Measurements from ENCODE around the gene GPALPP1.
"Not testable (repeated sequence)": the region's sequence is repeated elsewhere in the genome, so short reads cannot be mapped to it uniquely, and the experiment has no call there.

The GPALPP1 gene

DNA sequence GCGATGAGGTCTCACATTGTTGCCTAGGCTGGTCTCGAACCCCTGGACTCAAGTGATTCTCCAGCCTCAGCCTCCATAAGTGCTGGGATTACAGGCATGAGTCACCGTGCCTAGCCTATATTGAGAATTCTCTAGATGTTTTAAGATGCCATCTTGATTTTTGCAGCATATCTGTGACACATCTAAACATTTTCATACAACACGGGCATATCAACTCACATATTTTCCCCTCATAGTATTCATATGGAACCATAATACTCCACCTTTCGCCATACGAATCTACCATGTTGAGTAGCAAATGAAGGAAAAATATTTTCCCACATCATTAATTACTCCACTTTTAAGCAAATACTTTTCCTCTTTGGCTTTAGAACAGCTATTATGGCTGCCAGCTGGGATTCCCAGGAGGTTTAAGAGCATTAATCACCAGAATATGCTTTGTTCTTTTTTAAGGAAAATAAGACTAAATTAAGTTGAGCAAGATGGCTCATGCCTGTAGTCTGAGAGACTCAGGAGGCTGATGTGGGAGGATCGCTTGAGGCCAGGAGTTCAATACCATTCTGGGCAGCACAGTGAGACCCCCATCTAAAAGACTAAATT, 74.0 kb downstream of the GPALPP1 start:
- no peak for TF ChIP-seq POLR2A (IDR thresholded peaks at IDR 0.05; ENCODE audit: low read depth, low read length)
- no peak for DNase-seq (ENCODE audit: insufficient read length, low spot score)
- FAIRE-seq, result no peak

DNA sequence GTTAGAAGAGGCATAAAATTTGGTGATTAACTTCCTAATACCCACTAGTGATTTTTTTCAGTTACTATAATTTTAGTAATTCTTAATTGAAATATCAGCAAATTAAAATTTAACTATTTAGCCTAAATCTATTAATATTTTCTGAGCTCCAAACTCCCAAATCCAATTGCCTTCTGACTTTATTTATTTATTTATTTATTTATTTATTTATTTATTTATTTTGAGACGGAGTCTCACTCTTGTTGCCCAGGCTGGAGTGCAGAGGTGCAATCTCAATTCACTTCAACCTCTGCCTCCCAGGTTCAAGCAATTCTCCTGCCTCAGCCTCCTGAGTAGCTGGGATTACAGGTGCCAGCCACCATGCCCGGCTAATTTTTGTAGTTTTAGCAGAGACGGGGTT, 74.6 kb downstream of the GPALPP1 start:
- not testable (repeated sequence) for DNase-seq (ENCODE audit: insufficient read length, low spot score); FAIRE-seq

- no peak for TF ChIP-seq POLR2A (IDR thresholded peaks at IDR 0.05; ENCODE audit: low read depth, low read length)
- DNase-seq (ENCODE audit: insufficient read length, low spot score) (no peak), FAIRE-seq (no peak)
Observed at GRCh38 chr13:45064889-45065288, 75.6 kb downstream of the GPALPP1 start.

DNA sequence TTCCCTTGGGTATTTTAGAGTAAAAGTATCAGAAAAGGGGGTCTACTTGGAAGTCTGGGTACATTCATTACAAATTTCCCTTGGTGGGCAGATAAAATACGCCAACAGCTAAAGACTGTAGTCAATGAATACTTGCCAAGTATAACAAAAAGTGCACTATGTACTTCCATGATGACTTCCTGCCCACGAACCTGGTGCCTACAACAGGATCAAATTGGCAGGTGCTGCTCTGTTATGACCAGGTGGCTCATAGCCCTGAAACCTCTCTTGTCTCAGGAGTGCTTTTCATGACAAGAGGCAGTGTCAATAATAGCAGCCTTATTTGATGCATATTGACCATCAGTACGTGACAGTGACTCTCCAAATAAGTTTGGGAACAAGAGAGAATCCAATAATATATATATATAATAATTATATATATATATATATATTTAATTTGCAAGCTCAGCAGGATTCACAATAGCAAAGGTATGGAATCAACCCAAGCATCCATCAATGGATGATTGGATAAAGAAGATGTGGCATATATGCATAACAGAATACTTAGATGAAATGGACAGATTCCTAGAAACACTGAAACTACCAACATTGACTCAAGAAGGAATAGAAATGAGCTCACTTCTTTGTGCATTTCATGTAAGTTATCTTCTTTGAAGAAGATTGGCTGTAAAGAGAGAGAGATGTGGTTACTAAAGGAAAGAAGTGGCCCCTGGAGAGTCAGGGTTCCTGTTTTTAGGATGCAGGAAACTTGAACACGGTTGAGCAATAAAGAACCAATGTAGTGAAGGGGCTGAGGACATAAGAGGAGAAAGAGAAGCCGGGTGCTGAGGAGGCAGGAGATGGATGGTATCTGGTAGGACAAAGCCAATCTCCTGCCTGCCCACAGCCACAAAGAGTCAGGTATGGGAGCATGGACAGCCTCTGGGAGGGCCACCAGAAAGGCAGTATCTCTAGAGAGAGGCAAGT, 79.0 kb downstream of the GPALPP1 start:
- DNase-seq (ENCODE audit: insufficient read length, low spot score), result no peak
- TF ChIP-seq POLR2A (IDR thresholded peaks at IDR 0.05; ENCODE audit: low read depth, low read length), result no peak
- FAIRE-seq, result no peak

- DNase-seq (ENCODE audit: insufficient read length, low spot score) (no peak), FAIRE-seq (no peak)
- no peak for TF ChIP-seq POLR2A (IDR thresholded peaks at IDR 0.05; ENCODE audit: low read depth, low read length)
Observed at GRCh38 chr13:45073809-45074208, 84.5 kb downstream of the GPALPP1 start.

- no peak for FAIRE-seq
- TF ChIP-seq POLR2A (IDR thresholded peaks at IDR 0.05; ENCODE audit: low read depth, low read length), result no peak
- no peak for DNase-seq (ENCODE audit: insufficient read length, low spot score)
Observed at GRCh38 chr13:45074721-45075120, 85.4 kb downstream of the GPALPP1 start.

GRCh38 chr13:45078003-45078402, 88.7 kb downstream of the GPALPP1 start:
- TF ChIP-seq POLR2A (IDR thresholded peaks at IDR 0.05; ENCODE audit: low read depth, low read length), result no peak
- FAIRE-seq (no peak), DNase-seq (ENCODE audit: insufficient read length, low spot score) (no peak)

Measured in H54 (cell line).